Hippocampal formation (tissue), 2 donors: ENCODE measurements around the gene CCDC106.

Experiments
- DNase-seq, 2 donors: peaks; one replicate each; lab custom pipeline; 2025; lab: John Stamatoyannopoulos, UW

CCDC106 gene

DNA sequence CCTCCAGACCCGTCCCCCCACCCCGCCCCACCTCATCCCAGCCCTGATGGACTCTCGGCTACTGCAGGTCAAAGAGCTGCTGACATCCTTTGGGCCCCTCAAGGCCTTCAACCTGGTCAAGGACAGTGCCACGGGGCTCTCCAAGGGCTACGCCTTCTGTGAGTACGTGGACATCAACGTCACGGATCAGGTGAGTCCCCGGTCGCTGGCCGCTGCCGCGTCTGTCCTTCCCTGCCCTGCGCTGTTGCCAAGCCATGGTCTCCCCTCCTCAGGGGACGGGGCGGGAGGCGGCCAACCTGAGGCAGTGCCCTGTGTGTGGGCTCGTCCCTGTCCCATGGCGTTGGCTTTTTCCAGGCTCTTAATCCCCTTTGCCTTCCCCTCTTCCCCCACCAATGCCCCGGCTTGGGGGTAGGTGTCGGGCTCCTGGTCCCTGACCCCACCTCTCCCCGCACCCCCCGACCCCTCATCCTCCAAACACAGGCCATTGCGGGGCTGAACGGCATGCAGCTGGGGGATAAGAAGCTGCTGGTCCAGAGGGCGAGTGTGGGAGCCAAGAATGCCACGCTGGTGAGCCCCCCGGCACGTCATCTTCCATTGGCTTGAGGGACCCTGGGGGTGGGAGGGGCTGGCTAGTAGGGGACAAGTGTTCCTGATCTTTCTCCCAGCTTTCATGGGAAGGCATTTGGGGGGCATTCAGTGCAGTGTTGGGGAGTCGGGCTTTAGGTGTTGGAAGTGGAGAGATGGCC, 20.8 kb downstream of the CCDC106 start:
- DNase-seq: no peak

GRCh38 chr19:55669418-55670279, 21.6 kb downstream of the CCDC106 start:
- no peak for DNase-seq

DNA sequence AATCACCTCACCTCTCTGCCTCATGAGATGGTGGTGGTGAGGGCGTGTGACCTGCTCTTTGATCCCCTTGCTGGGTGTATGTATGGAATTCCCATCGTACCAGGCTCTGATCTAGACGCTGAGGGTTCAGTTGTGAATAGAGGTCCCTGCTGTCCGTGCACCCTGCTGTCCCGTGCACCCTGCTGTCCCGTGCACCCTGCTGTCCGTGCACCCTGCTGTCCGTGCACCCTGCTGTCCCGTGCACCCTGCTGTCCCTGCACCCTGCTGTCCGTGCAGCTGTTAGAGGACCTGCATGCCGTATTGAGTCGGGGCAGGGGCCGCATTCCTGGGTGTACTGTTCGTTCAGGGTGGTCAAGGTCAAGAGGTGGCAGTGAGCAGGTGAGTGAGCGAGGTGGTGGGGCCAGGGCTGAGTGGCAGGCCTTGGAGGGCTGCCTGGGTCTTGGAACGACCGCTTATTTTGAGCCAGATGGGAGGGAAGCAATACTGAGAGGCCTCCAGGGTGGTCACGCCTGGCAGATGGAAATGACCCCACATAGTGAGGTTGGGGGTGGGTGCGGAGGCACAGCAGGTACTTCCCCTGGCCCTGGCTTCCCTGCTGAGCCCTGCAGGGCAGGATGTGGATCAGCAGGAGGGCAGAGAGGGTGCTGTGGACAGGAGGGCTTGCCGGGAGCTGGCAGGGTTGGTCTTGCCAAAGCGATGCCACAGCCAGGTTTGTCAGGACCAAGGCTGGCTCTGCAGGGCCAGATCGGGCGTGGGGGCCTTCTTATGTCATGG, 22.5 kb downstream of the CCDC106 start:
- DNase-seq: no peak

- no peak for DNase-seq
These were observed 23.0 kb downstream of the CCDC106 start for GRCh38 chr19:55671054-55671378.

DNA sequence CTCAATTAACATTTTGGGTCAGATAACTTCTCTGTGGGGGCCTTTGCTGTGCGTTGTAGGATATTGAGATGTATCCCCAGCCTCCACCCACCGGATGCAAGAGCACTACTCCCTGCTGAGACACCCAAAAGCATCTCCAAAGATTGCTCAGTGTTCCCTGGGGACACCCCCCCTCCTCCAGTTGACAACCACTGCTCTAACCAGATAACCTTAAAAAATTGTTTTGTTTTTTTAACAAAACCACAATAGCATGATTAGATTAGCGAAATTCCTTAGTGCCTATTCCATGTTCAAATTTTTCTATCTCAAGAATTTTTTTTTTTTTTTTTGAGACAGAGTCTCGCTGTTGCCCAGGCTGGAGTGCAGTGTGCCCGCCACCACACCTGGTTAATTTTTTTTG, 24.4 kb downstream of the CCDC106 start:
- DNase-seq: no peak

DNA sequence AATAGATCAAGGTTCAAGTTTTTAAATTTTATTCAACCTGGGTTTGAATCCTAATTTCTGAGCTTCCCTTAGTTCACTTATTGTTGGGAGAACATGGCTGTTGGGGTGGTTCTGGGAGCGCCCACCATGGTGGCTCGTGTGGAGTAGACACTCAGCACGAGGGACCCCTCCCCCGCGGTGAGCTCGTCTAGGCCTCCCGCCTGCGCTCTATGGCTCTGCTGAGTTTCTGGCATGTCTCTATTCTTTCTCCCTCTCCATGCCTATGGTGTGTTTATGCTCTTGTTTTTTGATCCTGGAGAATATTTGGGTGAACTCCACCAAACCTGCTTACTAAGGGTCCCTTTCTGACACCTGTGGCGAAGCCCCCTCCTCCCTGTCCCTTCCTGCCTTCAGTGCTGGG, 25.5 kb downstream of the CCDC106 start:
- DNase-seq: no peak

DNA sequence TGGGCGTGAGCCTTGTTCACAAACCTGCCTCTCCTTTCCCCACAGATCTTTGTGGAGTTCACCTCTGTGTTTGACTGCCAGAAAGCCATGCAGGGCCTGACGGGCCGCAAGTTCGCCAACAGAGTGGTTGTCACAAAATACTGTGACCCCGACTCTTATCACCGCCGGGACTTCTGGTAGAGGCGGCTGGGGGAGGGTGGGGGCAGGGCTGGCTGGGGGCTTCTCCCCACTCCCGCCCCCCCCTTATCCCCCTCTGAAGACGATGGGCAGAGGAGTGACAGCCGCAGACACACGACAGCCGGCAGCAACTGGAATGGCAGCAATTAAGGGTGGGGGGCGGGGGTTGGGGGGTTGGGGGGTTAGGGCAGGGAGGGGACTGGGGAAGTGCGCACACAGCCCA, 25.9 kb downstream of the CCDC106 start:
- DNase-seq: no peak

DNA sequence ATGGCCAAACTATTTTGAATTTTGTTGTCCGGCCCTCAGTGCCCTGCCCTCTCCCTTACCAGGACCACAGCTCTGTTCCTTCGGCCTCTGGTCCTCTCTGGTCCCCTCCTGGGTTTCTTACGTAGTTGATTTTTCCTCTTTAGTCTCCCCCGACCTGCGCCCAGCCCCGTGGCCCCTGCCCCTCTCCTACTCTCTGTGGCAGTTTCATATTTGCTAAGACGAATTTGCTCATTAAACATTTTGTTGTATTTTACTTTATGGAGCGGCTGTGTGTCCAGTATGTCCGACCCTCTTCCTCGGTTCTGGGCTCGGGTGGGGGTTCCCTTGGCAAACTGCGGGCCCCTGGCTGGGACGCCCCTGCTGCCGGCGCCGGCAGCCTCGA, 26.4 kb downstream of the CCDC106 start:
- no peak for DNase-seq

- DNase-seq: peak; percentile 86 to 92
These were observed 27.0 kb downstream of the CCDC106 start, which contains the start of gene EPN1 for GRCh38 chr19:55674841-55675660. TSS of gene EPN1 (plus strand) at chr19:55675226. CDS start at chr19:55678628, 3,402 bp downstream.

DNA sequence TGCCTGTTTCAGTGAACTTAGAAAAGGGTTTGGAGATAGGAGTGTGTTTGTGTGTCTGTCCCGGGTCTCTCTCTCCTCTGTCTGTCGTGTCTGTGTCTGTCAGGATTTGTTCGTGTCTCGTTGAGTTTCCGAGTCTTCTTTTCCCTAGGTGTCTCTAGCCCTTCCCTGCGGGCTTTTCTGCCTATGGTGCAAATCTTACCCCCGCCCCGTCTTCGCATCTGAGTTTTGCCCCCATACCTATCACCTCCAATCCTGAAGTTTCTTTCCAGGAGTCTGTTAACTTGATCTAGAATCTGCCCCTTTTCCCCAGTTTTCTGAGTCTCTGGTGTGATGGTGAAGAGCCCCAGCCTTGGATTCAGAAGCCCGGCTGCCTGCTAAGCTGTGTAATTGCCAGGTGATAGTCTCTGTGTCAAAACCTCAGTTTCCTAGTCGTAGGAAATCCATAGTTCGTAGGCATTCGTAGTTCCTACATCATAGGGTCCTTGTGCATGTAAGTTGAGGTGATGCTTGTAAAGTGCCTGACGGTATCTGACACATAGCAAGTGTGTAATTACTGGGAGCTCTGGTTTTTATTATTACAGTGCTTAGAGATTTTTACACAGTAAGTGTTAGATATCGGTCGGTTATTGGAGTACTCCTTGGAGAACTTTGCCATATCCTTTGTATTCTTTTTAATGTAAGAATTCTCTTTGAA, 27.8 kb downstream of the CCDC106 start:
- no peak for DNase-seq

DNA sequence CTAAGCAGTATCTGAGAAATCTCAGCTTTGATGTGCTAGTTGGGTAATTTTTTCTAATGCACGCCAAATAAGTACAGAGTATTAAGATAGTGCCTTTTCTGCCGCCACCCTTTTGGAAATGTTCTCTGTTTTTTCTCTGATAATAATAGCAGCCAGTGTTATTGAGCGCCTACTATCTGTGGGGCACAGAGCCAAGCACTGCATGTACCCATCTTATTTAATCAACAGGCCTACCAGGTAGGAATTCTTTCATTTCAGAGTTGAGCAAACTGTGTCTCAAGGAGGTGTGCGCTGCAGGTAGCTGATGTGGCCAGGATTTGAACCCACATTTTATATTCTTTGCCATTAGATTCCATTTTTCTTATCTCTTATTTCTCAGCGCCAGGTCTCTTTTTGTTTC, 28.4 kb downstream of the CCDC106 start:
- DNase-seq: no peak

DNA sequence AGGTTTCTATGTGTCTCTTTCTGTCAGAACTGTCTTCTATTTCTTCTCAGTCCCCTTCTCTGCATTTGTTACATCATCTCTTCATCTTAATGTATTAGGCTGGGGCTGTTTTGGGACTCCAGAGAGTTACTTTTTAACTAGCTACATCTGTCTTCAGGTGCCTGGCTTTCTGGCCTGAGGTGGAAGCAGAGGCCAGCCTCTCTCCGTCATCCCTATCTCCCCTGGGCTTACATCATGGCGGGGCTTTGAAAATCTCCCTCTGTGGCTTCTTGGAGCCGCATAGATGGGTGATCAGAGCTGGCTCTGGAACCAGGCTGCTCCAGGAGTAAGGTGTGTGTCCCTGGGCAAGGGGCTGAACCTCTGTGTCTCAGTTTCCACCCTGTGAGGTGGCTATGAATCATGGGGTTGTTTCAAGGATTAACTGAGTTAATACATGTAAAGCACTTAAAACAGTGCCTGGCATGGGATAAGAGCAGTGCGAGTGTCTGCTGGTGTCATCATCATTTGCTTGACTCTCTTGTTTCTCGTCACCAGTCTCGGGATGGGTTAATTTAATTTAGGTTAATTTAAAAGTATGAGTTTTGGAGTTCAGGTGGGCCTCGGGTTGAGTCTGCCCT, 29.0 kb downstream of the CCDC106 start:
- DNase-seq: no peak

DNA sequence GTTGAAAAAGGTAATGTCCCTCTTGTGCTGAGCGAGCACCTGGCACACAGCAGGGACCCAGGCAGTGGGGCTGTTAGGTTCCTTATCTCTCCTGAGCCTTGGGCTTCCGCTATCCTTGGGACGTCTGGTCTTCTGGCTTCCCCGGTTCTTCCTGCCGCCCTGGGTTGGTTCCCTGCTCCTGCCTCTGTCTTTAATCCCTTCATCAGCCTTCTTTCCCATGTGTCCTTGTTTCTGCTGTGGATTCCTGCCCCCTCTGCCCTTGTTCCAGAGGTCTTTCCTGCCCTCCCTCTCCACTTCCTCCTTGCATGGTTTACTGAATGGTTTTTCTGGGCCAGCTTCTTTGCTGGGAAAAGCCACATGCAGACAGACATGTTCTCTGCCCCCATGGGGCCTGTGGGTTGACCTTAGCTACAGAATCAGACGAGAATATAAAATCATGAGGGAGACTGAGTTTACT, 29.6 kb downstream of the CCDC106 start:
- DNase-seq: no peak

- peak; percentile 15 to 18 for DNase-seq
These were observed 30.2 kb downstream of the CCDC106 start for GRCh38 chr19:55678121-55678671.

GRCh38 chr19:55679343-55680257, 31.6 kb downstream of the CCDC106 start:
- no peak for DNase-seq

DNA sequence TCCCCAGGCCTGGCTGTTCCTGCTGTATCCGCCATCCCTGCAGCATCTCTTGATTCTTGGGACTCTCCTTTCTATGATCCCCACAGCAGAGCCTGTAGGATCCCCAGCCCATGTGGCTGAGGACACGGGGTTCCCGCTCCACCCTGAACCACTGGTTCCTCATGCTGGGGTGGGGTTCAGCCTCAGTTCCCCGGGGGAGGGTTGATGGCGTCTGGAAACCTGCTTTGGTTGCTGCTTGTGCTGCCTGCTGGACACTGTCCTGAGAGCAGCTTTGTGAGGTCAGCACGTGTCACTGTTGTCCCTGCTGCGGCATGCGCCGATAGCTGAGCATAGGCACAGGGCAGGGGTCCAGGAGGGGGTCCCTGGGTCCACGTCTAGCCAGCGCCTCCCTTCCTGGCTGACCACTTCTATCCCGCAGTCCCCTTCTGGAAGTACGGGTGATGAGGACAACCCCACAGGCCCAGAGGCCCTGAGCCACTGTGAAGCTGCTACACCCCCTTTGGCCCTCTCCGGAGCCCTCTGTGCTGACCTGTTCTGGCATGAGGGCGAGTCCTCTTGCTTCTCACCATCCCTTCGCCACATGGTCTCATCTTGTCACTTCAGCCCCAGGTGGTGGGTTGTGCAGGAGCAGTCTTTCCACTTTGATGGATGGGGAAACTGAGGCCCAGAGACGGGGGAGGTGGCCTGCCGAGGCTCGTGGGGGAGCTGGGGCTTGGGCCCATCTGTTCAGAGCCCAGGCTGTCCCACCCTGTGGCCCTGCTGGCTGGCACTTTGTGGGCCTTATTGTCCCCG, 32.5 kb downstream of the CCDC106 start:
- no peak for DNase-seq

DNA sequence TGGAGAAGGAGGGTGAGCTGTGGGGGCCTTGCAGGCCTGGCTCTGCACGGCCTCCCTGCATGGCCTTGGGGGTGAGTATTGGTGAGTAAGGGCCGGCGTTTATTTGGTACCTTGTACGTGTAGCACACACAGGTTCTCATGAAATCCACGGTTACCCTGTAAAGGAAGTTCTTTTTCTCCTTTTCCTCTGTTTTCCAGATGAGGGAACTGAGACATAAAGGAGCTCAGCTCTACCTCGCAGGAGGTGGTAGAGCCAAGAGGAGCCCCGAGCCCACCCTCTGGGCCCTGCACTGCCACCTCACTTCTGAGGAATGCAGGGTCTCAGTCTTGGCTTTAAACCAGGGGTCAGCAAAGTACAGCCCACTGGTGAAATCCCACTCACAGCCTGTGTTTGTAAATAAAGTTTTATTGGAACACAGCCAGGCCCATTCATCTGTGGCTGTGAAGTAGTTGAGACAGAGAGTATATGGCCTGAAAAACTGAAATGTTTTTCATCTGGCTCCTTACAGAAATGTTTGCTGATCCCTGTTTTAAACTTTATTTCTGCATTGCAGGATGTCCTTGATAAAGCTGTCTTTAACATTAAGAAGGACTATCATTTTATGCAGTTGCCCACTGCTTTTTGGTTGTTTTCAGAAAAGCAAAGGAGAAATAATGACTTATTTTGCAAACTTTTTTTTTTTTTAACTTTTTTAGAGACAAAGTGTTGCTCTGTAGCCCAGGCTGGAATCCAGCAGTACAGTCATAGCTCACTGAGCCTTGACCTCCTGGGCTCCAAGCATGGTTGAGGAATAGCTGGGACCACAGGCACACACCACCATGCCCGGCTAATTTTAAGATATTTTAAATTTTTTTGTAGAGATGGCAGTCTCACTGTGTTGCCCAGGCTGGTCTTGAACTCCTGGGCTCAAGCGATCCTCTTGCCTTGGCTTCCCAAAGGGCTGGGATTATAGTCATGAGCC, 33.4 kb downstream of the CCDC106 start:
- DNase-seq: no peak
